ENCODE results near the gene AKAIN1. TPM values are rescaled to one million over a fixed set of nuclear protein-coding genes. Genes with fewer than 3 reads are reported as not detected.
A peak's percentile ranks its signal among the peaks of the same experiment; 100 is the strongest.

The AKAIN1 gene
- total RNA-seq, 1 donor from 2014 or later: not detected

DNA sequence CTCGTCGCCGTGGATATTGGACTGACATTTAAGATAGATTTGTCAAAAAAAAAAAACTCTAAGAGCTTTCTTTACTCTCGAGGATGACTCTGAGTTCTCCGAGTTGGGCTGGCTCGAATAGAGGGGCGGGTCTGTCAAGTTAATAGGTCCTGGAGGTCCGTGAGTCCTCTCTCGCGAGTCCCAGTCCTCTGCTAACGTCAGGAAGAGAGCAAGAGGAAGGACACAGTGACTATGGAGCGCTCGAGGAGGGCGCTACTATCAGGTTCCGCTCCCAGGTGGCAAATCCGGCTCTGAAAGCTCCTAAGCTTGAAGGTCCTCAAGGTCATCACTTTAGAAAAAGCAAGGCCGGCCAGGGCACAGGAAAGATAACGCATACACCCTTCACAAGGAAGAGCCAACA is 404 bp upstream of the AKAIN1 start:
- H3K27ac Mint-ChIP-seq (ENCODE audit: unreplicated experiment): no peak overlapping the region
- H3K27me3 Mint-ChIP-seq (ENCODE audit: unreplicated experiment): peaks cover 22% of the 10 kb centered on the region
- H3K4me3 Mint-ChIP-seq (ENCODE audit: unreplicated experiment): no peak overlapping the region
- peaks cover 10% of the 10 kb centered on the region for H3K4me1 Mint-ChIP-seq (ENCODE audit: unreplicated experiment)
- TF ChIP-seq, protein P1, sequence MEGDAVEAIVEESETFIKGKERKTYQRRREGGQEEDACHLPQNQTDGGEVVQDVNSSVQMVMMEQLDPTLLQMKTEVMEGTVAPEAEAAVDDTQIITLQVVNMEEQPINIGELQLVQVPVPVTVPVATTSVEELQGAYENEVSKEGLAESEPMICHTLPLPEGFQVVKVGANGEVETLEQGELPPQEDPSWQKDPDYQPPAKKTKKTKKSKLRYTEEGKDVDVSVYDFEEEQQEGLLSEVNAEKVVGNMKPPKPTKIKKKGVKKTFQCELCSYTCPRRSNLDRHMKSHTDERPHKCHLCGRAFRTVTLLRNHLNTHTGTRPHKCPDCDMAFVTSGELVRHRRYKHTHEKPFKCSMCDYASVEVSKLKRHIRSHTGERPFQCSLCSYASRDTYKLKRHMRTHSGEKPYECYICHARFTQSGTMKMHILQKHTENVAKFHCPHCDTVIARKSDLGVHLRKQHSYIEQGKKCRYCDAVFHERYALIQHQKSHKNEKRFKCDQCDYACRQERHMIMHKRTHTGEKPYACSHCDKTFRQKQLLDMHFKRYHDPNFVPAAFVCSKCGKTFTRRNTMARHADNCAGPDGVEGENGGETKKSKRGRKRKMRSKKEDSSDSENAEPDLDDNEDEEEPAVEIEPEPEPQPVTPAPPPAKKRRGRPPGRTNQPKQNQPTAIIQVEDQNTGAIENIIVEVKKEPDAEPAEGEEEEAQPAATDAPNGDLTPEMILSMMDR (IDR thresholded peaks at IDR 0.05; ENCODE audit: unreplicated experiment): no peak
- DNase-seq (ENCODE audit: low spot score): no peak
- H3K36me3 Mint-ChIP-seq (ENCODE audit: low read depth, unreplicated experiment): no peaks in the 10 kb centered on the region
- H3K9me3 Mint-ChIP-seq (ENCODE audit: unreplicated experiment): no peaks in the 10 kb centered on the region

DNA sequence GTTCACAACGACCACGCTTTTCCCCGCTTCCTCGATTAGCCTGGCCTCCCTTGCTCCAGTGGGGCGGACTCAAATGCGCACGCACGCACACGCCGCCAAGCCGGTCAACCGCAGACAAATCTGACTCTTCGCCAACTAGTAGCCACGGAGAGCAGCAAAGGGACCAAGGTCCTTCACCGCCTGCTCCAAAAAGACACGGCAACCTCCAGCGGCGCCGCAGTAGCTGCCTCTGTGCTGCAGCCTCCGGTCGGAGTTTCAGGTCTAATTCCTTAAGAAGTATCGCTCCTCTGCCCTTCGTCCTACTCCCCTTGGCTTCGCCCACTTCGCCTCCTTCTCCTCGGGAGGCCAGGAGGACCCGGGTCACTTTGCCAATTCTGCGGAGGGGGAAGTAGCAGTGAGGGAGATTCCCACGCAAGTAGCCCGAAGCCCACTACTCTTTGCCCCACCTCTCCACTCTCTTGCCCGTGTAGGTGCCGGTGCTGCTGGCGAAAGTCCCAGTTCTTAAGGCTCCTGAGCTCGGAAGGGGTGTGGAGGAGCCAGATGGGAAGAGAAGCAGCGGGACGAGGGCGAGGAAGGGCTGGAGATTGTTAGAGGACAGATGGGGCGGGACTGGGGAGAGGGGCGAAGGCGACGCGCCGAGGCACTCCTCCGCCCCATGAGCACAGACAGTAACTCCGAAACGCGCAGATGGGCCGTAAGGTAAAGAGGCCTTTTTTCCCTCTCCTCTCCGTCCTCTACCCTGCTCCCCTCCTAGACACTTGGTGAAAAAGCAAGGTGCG is 615 bp downstream of the AKAIN1 start:
- peak; percentile 10 for DNase-seq (ENCODE audit: low spot score)
- Mint-ChIP-seq H3K27me3 (ENCODE audit: unreplicated experiment) (peaks cover 22% of the 10 kb centered on the region), H3K27ac (ENCODE audit: unreplicated experiment) (no peak overlapping the region), H3K4me1 (ENCODE audit: unreplicated experiment) (peaks cover 10% of the 10 kb centered on the region), H3K36me3 (ENCODE audit: low read depth, unreplicated experiment) (no peaks in the 10 kb centered on the region), H3K9me3 (ENCODE audit: unreplicated experiment) (no peaks in the 10 kb centered on the region), H3K4me3 (ENCODE audit: unreplicated experiment) (peak overlapping the region; percentile 71)
- TF ChIP-seq, protein P1 (IDR thresholded peaks at IDR 0.05; ENCODE audit: unreplicated experiment): no peak

DNA sequence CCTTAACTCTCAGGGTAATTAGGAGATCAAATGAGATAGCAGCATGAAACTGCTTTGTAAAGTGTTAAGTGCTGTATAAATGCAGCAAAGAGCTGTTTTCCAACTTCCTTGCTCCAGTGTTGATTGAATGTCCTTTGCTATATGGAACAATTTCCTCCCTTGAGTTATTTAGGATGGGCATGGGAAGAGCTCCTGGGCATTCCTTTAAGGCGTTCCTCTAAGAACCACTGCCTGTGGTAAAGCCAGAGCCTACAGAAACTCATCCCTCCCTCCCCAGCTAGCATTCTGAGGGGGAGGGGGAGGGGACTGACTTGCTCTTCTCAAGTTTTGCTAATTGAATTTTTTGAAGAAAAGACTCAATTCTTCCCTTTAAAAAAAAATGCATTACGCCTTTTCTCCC is 1.4 kb downstream of the AKAIN1 start:
- no peaks in the 10 kb centered on the region for H3K36me3 Mint-ChIP-seq (ENCODE audit: low read depth, unreplicated experiment)
- peaks cover 11% of the 10 kb centered on the region for H3K4me1 Mint-ChIP-seq (ENCODE audit: unreplicated experiment)
- DNase-seq (ENCODE audit: low spot score): no peak
- no peak overlapping the region for H3K27ac Mint-ChIP-seq (ENCODE audit: unreplicated experiment)
- peak overlapping the region; percentile 71 for H3K4me3 Mint-ChIP-seq (ENCODE audit: unreplicated experiment)
- peaks cover 22% of the 10 kb centered on the region for H3K27me3 Mint-ChIP-seq (ENCODE audit: unreplicated experiment)
- H3K9me3 Mint-ChIP-seq (ENCODE audit: unreplicated experiment): no peaks in the 10 kb centered on the region
- TF ChIP-seq, protein P1 (IDR thresholded peaks at IDR 0.05; ENCODE audit: unreplicated experiment): no peak

DNA sequence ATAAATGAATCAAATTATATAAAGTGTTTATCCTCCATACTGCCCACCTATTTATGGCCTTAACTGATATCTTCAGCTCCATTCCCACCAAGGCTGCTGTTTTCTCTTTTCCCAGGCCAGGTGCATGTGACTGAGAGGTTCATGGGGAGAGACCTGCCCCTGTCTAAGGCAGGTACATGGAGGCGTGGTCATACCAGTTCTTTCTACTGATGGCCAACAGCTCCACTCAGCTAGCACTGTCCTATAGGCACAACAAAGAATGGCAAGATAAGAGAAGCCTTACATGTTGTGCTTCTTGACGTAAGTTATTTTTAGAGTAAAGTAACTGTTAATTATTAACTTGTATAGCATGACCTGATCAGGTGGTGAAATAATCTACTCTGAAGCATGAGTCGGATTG is 16.8 kb downstream of the AKAIN1 start:
- no peaks in the 10 kb centered on the region for H3K4me1 Mint-ChIP-seq (ENCODE audit: unreplicated experiment)
- H3K9me3 Mint-ChIP-seq (ENCODE audit: unreplicated experiment): no peaks in the 10 kb centered on the region
- no peaks in the 10 kb centered on the region for H3K36me3 Mint-ChIP-seq (ENCODE audit: low read depth, unreplicated experiment)
- no peak overlapping the region for H3K27ac Mint-ChIP-seq (ENCODE audit: unreplicated experiment)
- TF ChIP-seq, protein P1 (IDR thresholded peaks at IDR 0.05; ENCODE audit: unreplicated experiment): no peak
- no peak overlapping the region for H3K4me3 Mint-ChIP-seq (ENCODE audit: unreplicated experiment)
- DNase-seq (ENCODE audit: low spot score): no peak
- no peaks in the 10 kb centered on the region for H3K27me3 Mint-ChIP-seq (ENCODE audit: unreplicated experiment)

DNA sequence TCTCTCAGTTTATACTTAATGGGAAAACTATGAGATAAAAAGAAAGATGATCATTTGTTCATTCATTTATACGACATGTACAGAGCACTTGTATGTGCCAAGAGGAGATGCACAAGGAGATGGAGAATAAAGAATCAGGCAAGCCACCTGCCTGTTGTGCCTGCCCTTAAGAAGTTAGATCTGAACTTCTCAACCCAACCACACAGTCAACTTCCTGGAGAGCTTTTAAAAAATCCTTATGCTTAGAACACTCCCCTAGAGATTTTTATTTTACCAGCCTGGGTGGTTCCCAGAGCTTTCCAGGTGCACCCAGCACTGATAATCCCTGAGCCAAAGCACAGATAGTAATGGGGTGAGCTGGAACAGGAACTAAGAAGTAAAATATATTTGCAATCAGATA is 18.5 kb downstream of the AKAIN1 start:
- DNase-seq (ENCODE audit: low spot score): no peak
- Mint-ChIP-seq H3K4me1 (ENCODE audit: unreplicated experiment) (no peaks in the 10 kb centered on the region), H3K9me3 (ENCODE audit: unreplicated experiment) (no peaks in the 10 kb centered on the region), H3K27me3 (ENCODE audit: unreplicated experiment) (no peaks in the 10 kb centered on the region), H3K4me3 (ENCODE audit: unreplicated experiment) (no peak overlapping the region), H3K27ac (ENCODE audit: unreplicated experiment) (no peak overlapping the region), H3K36me3 (ENCODE audit: low read depth, unreplicated experiment) (no peaks in the 10 kb centered on the region)
- TF ChIP-seq, protein P1 (IDR thresholded peaks at IDR 0.05; ENCODE audit: unreplicated experiment): no peak

Data from endothelial cell (in vitro differentiated cells).